HEK293T (cell line): ENCODE results near the gene ATP2C1.

Source experiments
- ARNT ChIP-seq: fragments of 450-650 bp; IDR thresholded peaks from 2 replicates; pipeline ENCODE4 v1.6.1; 2017; ENCODE audit warnings: mild to moderate bottlenecking
- BHLHE40 ChIP-seq: fragments of 450-650 bp; IDR thresholded peaks from 2 replicates; pipeline ENCODE4 v1.6.1; 2016; ENCODE audit warnings: mild to moderate bottlenecking, moderate library complexity, borderline replicate concordance
- FOXA1 ChIP-seq: fragments of 450-650 bp; IDR thresholded peaks from 2 replicates; pipeline ENCODE4 v1.6.1; 2016; ENCODE audit warnings: mild to moderate bottlenecking
- FOXK2 ChIP-seq: fragments of 450-650 bp; IDR thresholded peaks from 2 replicates; pipeline ENCODE4 v1.6.1; 2016; ENCODE audit warnings: mild to moderate bottlenecking
- FOXM1 ChIP-seq: fragments of 450-650 bp; IDR thresholded peaks from 2 replicates; pipeline ENCODE4 v1.6.1; 2017; ENCODE audit warnings: mild to moderate bottlenecking, borderline replicate concordance
- HDGF ChIP-seq: fragments of 450-650 bp; IDR thresholded peaks from 2 replicates; pipeline ENCODE4 v1.6.1; 2017; ENCODE audit warnings: antibody characterized with exemption, borderline replicate concordance
- PKNOX1 ChIP-seq: fragments of 450-650 bp; IDR thresholded peaks from 2 replicates; pipeline ENCODE4 v1.6.1; 2016
- SP1 ChIP-seq: fragments of 450-650 bp; IDR thresholded peaks from 2 replicates; pipeline ENCODE4 v1.6.1; 2017
- TARDBP ChIP-seq: fragments of 450-650 bp; IDR thresholded peaks from 2 replicates; pipeline ENCODE4 v1.6.1; 2016

GRCh38 chr3:131020122-131020693 is 126.3 kb downstream of the ATP2C1 start:
- no peak for TF ChIP-seq FOXM1
- TF ChIP-seq ARNT = no peak
- no peak for TF ChIP-seq SP1
- no peak for TF ChIP-seq FOXK2
- TF ChIP-seq BHLHE40 = no peak
- no peak for TF ChIP-seq TARDBP
- no peak for TF ChIP-seq HDGF
- TF ChIP-seq FOXA1 = no peak
- TF ChIP-seq PKNOX1 = no peak
